ENCODE results near the gene HHATL. TPM values are rescaled to one million over a fixed set of nuclear protein-coding genes. Genes with fewer than 3 reads are reported as not detected.

Gene HHATL
- polyA plus RNA-seq, 1 experiment, result not detected

GRCh38 chr3:42739401-42740158 is 37.0 kb upstream of the HHATL start:
- 0 out of 2 replicates have a peak, but pooled peaks cover 1% of the 10 kb centered on the region for H3K27me3 ChIP-seq (ENCODE audit: control insufficient read depth, insufficient read depth, low read length)
- H3K4me3 ChIP-seq (ENCODE audit: low read depth, low read length), result no peak overlapping the region
- CTCF ChIA-PET, result interaction anchor here (0.6 to 1.2 kb wide), 2 partner anchors 10 to 11 kb away, joined by 3 read pairs; no protein-coding TSS in a partner anchor
- no peak for TF ChIP-seq CTCF (IDR thresholded peaks at IDR 0.05; ENCODE audit: insufficient read depth, low read depth, low read length)
- POLR2A ChIA-PET, result no interaction called here
- no peak for DNase-seq (ENCODE audit: low read depth)
- no peaks in the 10 kb centered on the region for H3K36me3 ChIP-seq (ENCODE audit: control insufficient read depth, insufficient read depth, low read length)

DNA sequence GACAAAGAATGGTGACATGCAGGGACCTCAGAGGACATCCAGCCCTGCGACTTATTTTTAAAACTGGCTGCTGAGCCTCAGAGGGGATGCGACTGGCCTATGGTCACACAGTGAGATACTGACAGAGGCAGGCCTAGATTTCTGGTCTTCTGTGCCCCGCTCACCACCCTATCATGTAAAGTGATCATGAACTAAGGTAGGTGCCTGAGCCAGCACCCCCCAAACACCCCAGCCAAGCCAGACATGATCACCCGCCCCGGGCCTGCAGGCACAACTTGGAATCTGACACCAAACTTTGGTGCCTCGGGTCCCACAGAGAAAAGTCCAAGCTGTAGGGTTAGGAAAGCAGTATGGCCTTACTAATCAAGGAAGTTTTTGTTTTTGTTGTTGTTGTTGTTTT is 33.9 kb upstream of the HHATL start:
- no peak for DNase-seq (ENCODE audit: low read depth)
- TF ChIP-seq CTCF (IDR thresholded peaks at IDR 0.05; ENCODE audit: insufficient read depth, low read depth, low read length), result no peak
- CTCF ChIA-PET, result interaction anchor here (2.0 kb wide), 1 partner anchor 9 kb away, joined by 17 read pairs; no protein-coding TSS in a partner anchor

GRCh38 chr3:42736081-42736480 is 33.5 kb upstream of the HHATL start:
- no peak for TF ChIP-seq CTCF (IDR thresholded peaks at IDR 0.05; ENCODE audit: insufficient read depth, low read depth, low read length)
- no peak for DNase-seq (ENCODE audit: low read depth)
- ChIA-PET POLR2A (no interaction called here), CTCF (interaction anchor here (0.8 to 2.0 kb wide), 2 partner anchors 9 to 14 kb away, joined by 3 to 17 read pairs; no protein-coding TSS in a partner anchor)
- 0 out of 2 replicates have a peak, but pooled peaks cover 1% of the 10 kb centered on the region for H3K27me3 ChIP-seq (ENCODE audit: control insufficient read depth, insufficient read depth, low read length)
- no peak overlapping the region for H3K4me3 ChIP-seq (ENCODE audit: low read depth, low read length)
- no peaks in the 10 kb centered on the region for H3K36me3 ChIP-seq (ENCODE audit: control insufficient read depth, insufficient read depth, low read length)

More for the DNA sequence above, 33.9 kb upstream of the HHATL start:
- POLR2A ChIA-PET, result no interaction called here
- Histone ChIP-seq H3K4me3 (ENCODE audit: low read depth, low read length) (no peak overlapping the region), H3K36me3 (ENCODE audit: control insufficient read depth, insufficient read depth, low read length) (no peaks in the 10 kb centered on the region), H3K27me3 (ENCODE audit: control insufficient read depth, insufficient read depth, low read length) (0 out of 2 replicates have a peak, but pooled peaks cover 1% of the 10 kb centered on the region)

DNA sequence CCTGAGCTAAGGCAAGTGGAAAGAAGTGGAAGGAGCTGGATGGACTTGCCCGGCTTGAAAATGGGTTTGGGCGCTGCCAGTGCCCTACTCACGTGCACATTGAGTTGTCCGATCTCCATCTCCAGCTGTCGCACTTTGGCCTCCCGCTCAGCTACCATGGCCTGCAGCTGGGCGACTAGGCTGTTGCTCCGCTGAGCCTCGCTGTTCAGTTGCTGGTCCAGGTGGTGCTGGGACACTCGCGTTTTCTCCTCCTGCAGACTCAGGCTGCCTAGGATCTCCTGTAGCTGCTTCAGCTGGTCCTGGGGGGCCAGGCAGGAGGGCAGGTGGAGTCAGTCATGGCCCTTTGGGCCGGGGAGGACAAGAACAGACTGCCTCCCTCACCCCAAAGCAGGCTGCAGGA is 33.0 kb upstream of the HHATL start:
- Histone ChIP-seq H3K27me3 (ENCODE audit: control insufficient read depth, insufficient read depth, low read length) (no peaks in the 10 kb centered on the region), H3K4me3 (ENCODE audit: low read depth, low read length) (no peak overlapping the region), H3K36me3 (ENCODE audit: control insufficient read depth, insufficient read depth, low read length) (no peaks in the 10 kb centered on the region)
- POLR2A ChIA-PET, result no interaction called here
- CTCF ChIA-PET, result interaction anchor here (0.8 to 2.0 kb wide), 2 partner anchors 9 to 15 kb away, joined by 3 to 17 read pairs; no protein-coding TSS in a partner anchor
- TF ChIP-seq CTCF (IDR thresholded peaks at IDR 0.05; ENCODE audit: insufficient read depth, low read depth, low read length), result no peak
- no peak for DNase-seq (ENCODE audit: low read depth)

DNA sequence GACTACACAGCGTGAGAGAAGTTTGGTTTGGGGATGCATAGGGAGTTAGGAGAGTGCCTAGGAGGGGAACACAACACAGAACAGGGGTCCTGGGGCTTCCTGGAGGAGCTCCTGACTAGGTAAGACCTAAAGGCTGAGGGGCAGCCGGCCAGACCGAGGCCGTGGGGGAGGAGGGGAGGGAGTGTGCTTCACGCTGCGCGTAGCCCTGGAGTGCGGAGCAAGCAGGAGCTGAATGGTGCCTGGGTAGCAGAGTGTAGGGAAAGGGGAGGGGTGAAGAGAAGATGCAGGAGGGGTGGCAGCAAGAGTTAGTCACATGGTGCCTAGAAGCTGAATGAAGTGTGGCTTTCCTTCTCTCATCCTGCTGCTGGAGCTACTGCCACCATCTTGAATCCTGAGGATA is 32.4 kb upstream of the HHATL start:
- no peaks in the 10 kb centered on the region for H3K36me3 ChIP-seq (ENCODE audit: control insufficient read depth, insufficient read depth, low read length)
- no peak overlapping the region for H3K4me3 ChIP-seq (ENCODE audit: low read depth, low read length)
- POLR2A ChIA-PET, result no interaction called here
- no peak for TF ChIP-seq CTCF (IDR thresholded peaks at IDR 0.05; ENCODE audit: insufficient read depth, low read depth, low read length)
- CTCF ChIA-PET, result interaction anchor here (2.0 kb wide), 1 partner anchor 10 kb away, joined by 17 read pairs; no protein-coding TSS in a partner anchor
- H3K27me3 ChIP-seq (ENCODE audit: control insufficient read depth, insufficient read depth, low read length), result no peaks in the 10 kb centered on the region
- DNase-seq (ENCODE audit: low read depth), result no peak

Measured in BJ (cell line).